Loucy (cell line): ENCODE data around the gene RALGDS.

Experiments used
- H2AFZ ChIP-seq: fragments of 200-600 bp; sonication (generic); 2 replicates; pipeline ENCODE4 v1.6.0; 2016; ENCODE audit warnings: antibody characterized with exemption, mild to moderate bottlenecking, low read length, moderate library complexity
- H3F3A ChIP-seq: fragments of 200-600 bp; 2 replicates; pipeline ENCODE4 v1.6.0; 2016; ENCODE audit warnings: antibody characterized with exemption, low read depth, mild to moderate bottlenecking
- H3K27me3 ChIP-seq: fragments of 200-600 bp; sonication (generic); 2 replicates; pipeline ENCODE4 v1.6.1; 2014; ENCODE audit warnings: low read length, mild to moderate bottlenecking; ENCODE audit not compliant: insufficient read depth, poor library complexity, severe bottlenecking
- H3K36me3 ChIP-seq: fragments of 200-600 bp; sonication (generic); 2 replicates; pipeline ENCODE4 v1.6.1; 2016; ENCODE audit warnings: low read length; ENCODE audit not compliant: insufficient read depth
- H3K4me1 ChIP-seq: fragments of 200-600 bp; sonication (generic); 2 replicates; pipeline ENCODE4 v1.5.1; 2014; ENCODE audit warnings: low read length, mild to moderate bottlenecking; ENCODE audit not compliant: insufficient read depth, poor library complexity, severe bottlenecking
- H3K4me2 ChIP-seq: fragments of 200-600 bp; sonication (generic); 2 replicates; pipeline ENCODE4 v1.6.0; 2014; ENCODE audit warnings: antibody characterized with exemption, low read length, low read depth, mild to moderate bottlenecking; ENCODE audit not compliant: poor library complexity, severe bottlenecking
- H3K4me3 ChIP-seq: fragments of 200-600 bp; sonication (generic); 2 replicates; pipeline ENCODE4 v1.5.1; 2014; ENCODE audit warnings: low read length, mild to moderate bottlenecking, mixed read lengths; ENCODE audit not compliant: poor library complexity, severe bottlenecking
- H3K79me2 ChIP-seq: fragments of 200-600 bp; sonication (generic); 2 replicates; pipeline ENCODE4 v1.6.1; 2014; ENCODE audit warnings: low read length; ENCODE audit not compliant: insufficient read depth
- H3K9ac ChIP-seq: fragments of 200-600 bp; sonication (generic); 2 replicates; pipeline ENCODE4 v1.6.0; 2014; ENCODE audit warnings: mild to moderate bottlenecking, low read depth, low read length, moderate library complexity; ENCODE audit not compliant: poor library complexity, severe bottlenecking
- H3K9me2 ChIP-seq: fragments of 200-600 bp; sonication (generic); replicated peaks from 2 replicates; pipeline ENCODE4 v1.6.1; 2016; ENCODE audit warnings: low read depth, low read length, mixed read lengths
- H3K9me3 ChIP-seq: fragments of 200-600 bp; sonication (generic); 2 replicates; pipeline ENCODE4 v1.6.1; 2014; ENCODE audit warnings: mild to moderate bottlenecking, antibody characterized with exemption, low read length, low read depth; ENCODE audit not compliant: insufficient read depth
- H4K20me1 ChIP-seq: fragments of 200-600 bp; sonication (generic); 2 replicates; pipeline ENCODE4 v1.6.0; 2014; ENCODE audit warnings: antibody characterized with exemption, low read length, mild to moderate bottlenecking; ENCODE audit not compliant: insufficient read depth, poor library complexity, severe bottlenecking
- EZH2phosphoT487 ChIP-seq: fragments of 200-600 bp; IDR thresholded peaks from 2 replicates; pipeline ENCODE4 v1.6.1; 2018; ENCODE audit warnings: antibody characterized with exemption, mild to moderate bottlenecking, moderate library complexity, borderline replicate concordance
- TF ChIP-seq, protein P1 (sequence below): fragments of 200-600 bp; sonication (generic); conservative IDR thresholded peaks from 2 replicates; pipeline ENCODE4 v1.5.1; 2014; ENCODE audit warnings: mild to moderate bottlenecking, antibody characterized with exemption, low read length

Gene RALGDS

DNA sequence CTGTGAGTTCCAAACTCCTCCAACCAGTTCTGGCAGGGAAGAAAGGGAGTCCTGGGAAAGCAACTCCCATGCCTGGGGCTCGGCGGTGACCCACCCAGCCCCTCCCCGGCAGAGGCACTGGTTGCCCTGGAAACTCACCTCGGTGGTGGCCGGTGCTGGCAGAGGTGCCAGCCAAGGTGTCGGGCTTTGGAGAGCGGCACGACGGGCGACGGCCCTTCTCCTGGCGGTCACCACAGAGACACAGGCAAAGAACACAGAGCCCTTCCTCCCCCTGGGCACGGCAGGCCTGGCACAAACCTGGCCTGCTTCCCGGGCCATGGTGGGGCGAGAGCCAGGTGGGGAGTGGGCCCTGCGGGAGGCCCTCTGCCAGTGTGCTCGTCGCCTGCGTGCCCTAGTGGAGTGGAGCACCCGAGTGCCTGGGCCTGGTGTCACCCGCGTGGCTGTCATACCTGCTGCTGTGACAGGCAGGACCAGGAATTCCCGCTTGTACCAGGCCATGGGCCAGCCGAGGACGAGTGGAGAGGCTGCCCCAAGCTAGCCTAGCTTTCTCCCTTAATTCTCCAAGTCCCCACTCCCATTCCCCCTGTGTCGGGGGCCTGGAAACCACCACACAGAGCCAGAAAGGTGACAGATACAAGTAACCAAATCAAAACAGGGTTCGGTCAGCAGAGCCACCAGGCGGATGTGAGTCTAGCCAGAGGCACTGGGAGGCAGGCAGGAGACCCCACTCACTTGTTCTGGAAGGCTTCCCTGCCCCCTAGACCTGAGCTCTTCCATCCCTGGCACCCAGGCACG is 8.2 kb upstream of the RALGDS start:
- no peak overlapping the region for H3K4me2 ChIP-seq
- no peaks in the 10 kb centered on the region for H3K27me3 ChIP-seq
- no peak overlapping the region for H3K4me3 ChIP-seq
- peaks cover 16% of the 10 kb centered on the region for H3K4me1 ChIP-seq
- H3K9ac ChIP-seq = no peak overlapping the region
- H3F3A ChIP-seq = no peaks in the 10 kb centered on the region
- no peaks in the 10 kb centered on the region for H3K9me3 ChIP-seq
- TF ChIP-seq EZH2phosphoT487 = no peak
- TF ChIP-seq, protein P1, sequence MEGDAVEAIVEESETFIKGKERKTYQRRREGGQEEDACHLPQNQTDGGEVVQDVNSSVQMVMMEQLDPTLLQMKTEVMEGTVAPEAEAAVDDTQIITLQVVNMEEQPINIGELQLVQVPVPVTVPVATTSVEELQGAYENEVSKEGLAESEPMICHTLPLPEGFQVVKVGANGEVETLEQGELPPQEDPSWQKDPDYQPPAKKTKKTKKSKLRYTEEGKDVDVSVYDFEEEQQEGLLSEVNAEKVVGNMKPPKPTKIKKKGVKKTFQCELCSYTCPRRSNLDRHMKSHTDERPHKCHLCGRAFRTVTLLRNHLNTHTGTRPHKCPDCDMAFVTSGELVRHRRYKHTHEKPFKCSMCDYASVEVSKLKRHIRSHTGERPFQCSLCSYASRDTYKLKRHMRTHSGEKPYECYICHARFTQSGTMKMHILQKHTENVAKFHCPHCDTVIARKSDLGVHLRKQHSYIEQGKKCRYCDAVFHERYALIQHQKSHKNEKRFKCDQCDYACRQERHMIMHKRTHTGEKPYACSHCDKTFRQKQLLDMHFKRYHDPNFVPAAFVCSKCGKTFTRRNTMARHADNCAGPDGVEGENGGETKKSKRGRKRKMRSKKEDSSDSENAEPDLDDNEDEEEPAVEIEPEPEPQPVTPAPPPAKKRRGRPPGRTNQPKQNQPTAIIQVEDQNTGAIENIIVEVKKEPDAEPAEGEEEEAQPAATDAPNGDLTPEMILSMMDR = no peak
- peaks cover 20% of the 10 kb centered on the region; the same call in 1 of the 2 replicates for H3K36me3 ChIP-seq
- peaks cover 64% of the 10 kb centered on the region for H4K20me1 ChIP-seq
- H3K79me2 ChIP-seq = peaks cover 95% of the 10 kb centered on the region
- no peaks in the 10 kb centered on the region for H3K9me2 ChIP-seq
- no peak overlapping the region for H2AFZ ChIP-seq

DNA sequence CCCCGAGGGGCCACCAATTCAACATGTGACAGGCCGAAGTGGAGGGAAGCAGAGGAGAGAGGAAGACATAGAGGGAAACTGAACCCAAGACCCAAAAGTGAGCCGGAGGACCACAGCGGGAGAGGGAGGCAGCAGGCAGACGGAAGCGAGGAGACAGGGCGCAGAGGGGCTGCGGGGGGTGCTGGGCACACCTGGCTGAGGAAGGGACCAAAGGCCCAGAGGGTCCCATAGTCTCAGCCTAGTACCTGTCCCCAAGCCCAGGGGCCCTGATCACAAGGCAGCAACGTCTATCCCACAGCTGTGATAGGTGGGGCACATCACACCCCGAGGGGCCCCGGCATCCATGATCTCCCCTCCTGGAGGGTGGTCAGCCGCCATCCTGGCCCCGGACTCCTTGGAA is 7.1 kb upstream of the RALGDS start:
- H3F3A ChIP-seq = no peaks in the 10 kb centered on the region
- peaks cover 53% of the 10 kb centered on the region for H4K20me1 ChIP-seq
- no peak overlapping the region for H3K4me2 ChIP-seq
- no peak overlapping the region for H3K4me3 ChIP-seq
- no peak for TF ChIP-seq EZH2phosphoT487
- TF ChIP-seq, protein P1 = no peak
- H2AFZ ChIP-seq = no peak overlapping the region
- H3K9me3 ChIP-seq = no peaks in the 10 kb centered on the region
- H3K9me2 ChIP-seq = no peaks in the 10 kb centered on the region
- H3K9ac ChIP-seq = no peak overlapping the region
- peaks cover 20% of the 10 kb centered on the region; the same call in 1 of the 2 replicates for H3K36me3 ChIP-seq
- H3K27me3 ChIP-seq = no peaks in the 10 kb centered on the region
- peaks cover 6% of the 10 kb centered on the region for H3K4me1 ChIP-seq
- H3K79me2 ChIP-seq = peaks cover 93% of the 10 kb centered on the region

DNA sequence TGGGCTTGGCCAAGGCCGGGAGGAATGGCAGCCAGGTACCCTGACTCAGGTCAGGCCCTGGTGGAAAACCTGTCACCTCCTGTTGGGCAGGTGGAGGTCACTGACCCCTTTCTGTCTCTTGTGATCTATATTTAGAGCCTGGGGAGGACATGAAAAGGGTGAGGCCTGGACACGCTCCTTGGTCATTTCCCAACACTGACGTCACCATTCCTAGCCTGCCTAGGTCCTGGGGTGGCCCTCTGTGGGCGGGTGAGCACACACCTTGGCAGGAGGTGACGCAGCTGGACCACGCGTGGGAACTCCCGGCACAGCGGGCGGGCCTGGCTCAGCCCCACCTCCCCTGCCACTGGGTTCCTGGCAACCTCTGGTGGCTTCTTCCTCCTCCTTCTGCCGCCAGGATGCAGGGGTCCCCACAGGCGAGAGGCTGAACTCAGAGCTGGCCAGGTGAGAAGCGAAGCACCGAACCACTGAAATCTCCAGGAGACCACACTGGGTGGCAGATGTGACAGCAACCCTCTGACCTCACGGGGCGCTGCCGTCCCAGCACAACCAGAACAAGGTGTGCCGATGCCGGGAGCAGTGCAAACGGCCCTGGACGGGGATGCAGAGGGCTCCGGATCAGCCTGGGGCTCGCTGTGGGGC is 6.4 kb upstream of the RALGDS start:
- H3K9me2 ChIP-seq = no peaks in the 10 kb centered on the region
- peaks cover 48% of the 10 kb centered on the region for H4K20me1 ChIP-seq
- H3F3A ChIP-seq = no peaks in the 10 kb centered on the region
- no peak overlapping the region for H3K4me2 ChIP-seq
- no peaks in the 10 kb centered on the region for H3K27me3 ChIP-seq
- H3K79me2 ChIP-seq = peaks cover 87% of the 10 kb centered on the region
- H3K36me3 ChIP-seq = peaks cover 20% of the 10 kb centered on the region; the same call in 1 of the 2 replicates
- peaks cover 6% of the 10 kb centered on the region for H3K4me1 ChIP-seq
- TF ChIP-seq EZH2phosphoT487 = no peak
- TF ChIP-seq, protein P1 = no peak
- H3K4me3 ChIP-seq = no peak overlapping the region
- H3K9me3 ChIP-seq = no peaks in the 10 kb centered on the region
- H2AFZ ChIP-seq = no peak overlapping the region
- H3K9ac ChIP-seq = no peak overlapping the region
